ENCODE data around the gene YEATS4.

YEATS4 gene

GRCh38 chr12:69392179-69392928 lies 32.8 kb downstream of the YEATS4 start:
- peak; percentile 48 for DNase-seq

GRCh38 chr12:69396041-69396440 lies 36.5 kb downstream of the YEATS4 start:
- DNase-seq = peak; percentile 16

- no peak for DNase-seq
Observed at GRCh38 chr12:69396963-69397362, 37.4 kb downstream of the YEATS4 start.

GRCh38 chr12:69397978-69398377 lies 38.4 kb downstream of the YEATS4 start:
- DNase-seq = peak; percentile 21

- DNase-seq = no peak
Observed at GRCh38 chr12:69401940-69402339, 42.4 kb downstream of the YEATS4 start.

GRCh38 chr12:69404851-69405565 lies 45.5 kb downstream of the YEATS4 start:
- peak; percentile 45 for DNase-seq

- peak; percentile 98 for DNase-seq
Observed at GRCh38 chr12:69405566-69405865, 46.0 kb downstream of the YEATS4 start.

- no peak for DNase-seq
Observed at GRCh38 chr12:69406217-69406616, 46.7 kb downstream of the YEATS4 start.

GRCh38 chr12:69410571-69410970 lies 51.0 kb downstream of the YEATS4 start:
- DNase-seq = no peak

- DNase-seq = no peak
Observed at GRCh38 chr12:69412655-69413054, 53.1 kb downstream of the YEATS4 start.

- peak; percentile 96 for DNase-seq
Observed at GRCh38 chr12:69415471-69416275, 56.1 kb downstream of the YEATS4 start.

- no peak for DNase-seq
Observed at GRCh38 chr12:69417231-69417630, 57.7 kb downstream of the YEATS4 start.

GRCh38 chr12:69417741-69418167 lies 58.2 kb downstream of the YEATS4 start:
- no peak for DNase-seq

- DNase-seq = no peak
Observed at GRCh38 chr12:69419701-69420100, 60.2 kb downstream of the YEATS4 start.

- DNase-seq = no peak
Observed at GRCh38 chr12:69421548-69421947, 62.0 kb downstream of the YEATS4 start.

- no peak for DNase-seq
Observed at GRCh38 chr12:69423037-69423905, 63.7 kb downstream of the YEATS4 start.

- no peak for DNase-seq
Observed at GRCh38 chr12:69425417-69425816, 65.9 kb downstream of the YEATS4 start.

- DNase-seq = no peak
Observed at GRCh38 chr12:69428351-69429073, 69.0 kb downstream of the YEATS4 start.

GRCh38 chr12:69430942-69431590 lies 71.5 kb downstream of the YEATS4 start:
- DNase-seq = no peak

GRCh38 chr12:69431591-69432222 lies 72.2 kb downstream of the YEATS4 start:
- DNase-seq = no peak

GRCh38 chr12:69433653-69434052 lies 74.1 kb downstream of the YEATS4 start:
- DNase-seq = no peak
